A673 (cell line): ENCODE data around the gene FAM32A. TPM values are rescaled to one million over a fixed set of nuclear protein-coding genes. Genes with fewer than 3 reads are reported as not detected.

Experiments used
- BruUV-seq: library from RNA; stranded (reverse); fragments of 400-500 nt; replicated peaks from 2 replicates; lab custom pipeline; 2021; lab: Mats Ljungman, UMichigan
- CTCF ChIA-PET: fragments of 300-600 bp; sonication (Branson Sonifier 250); formaldehyde crosslinking; loops from one replicate; lab custom pipeline; 2022; ENCODE audit warnings: antibody characterized with exemption; lab: Charles Lee
- POLR2A ChIA-PET: fragments of 300-600 bp; sonication (Branson Sonifier 250); formaldehyde crosslinking; loops from one replicate; lab custom pipeline; 2022; ENCODE audit warnings: antibody characterized with exemption; ENCODE audit not compliant: low non-redundant PET; lab: Charles Lee
- DNase-seq: peaks from one replicate; pipeline ENCODE4 v3.0.0-alpha.2; 2015; ENCODE audit warnings: low spot score
- H3K27ac ChIP-seq: fragments of 200-600 bp; sonication (generic); 2 replicates; pipeline ENCODE4 v1.5.1; 2016; ENCODE audit warnings: mixed run types, low read depth, mild to moderate bottlenecking, mixed read lengths, antibody characterized with exemption, low read length; ENCODE audit not compliant: poor library complexity, severe bottlenecking
- H3K27me3 ChIP-seq: fragments of 200-600 bp; sonication (generic); replicated peaks from 2 replicates; pipeline ENCODE4 v1.6.1; 2017; ENCODE audit warnings: mixed run types, low read depth, mild to moderate bottlenecking, mixed read lengths, antibody characterized with exemption, low read length; ENCODE audit not compliant: insufficient read depth, poor library complexity
- H3K36me3 ChIP-seq: fragments of 200-600 bp; sonication (generic); 2 replicates; pipeline ENCODE4 v1.6.1; 2016; ENCODE audit warnings: mixed run types, mild to moderate bottlenecking, mixed read lengths, antibody characterized with exemption, low read length; ENCODE audit not compliant: insufficient read depth, poor library complexity, severe bottlenecking
- H3K4me1 ChIP-seq: fragments of 200-600 bp; sonication (generic); 2 replicates; pipeline ENCODE4 v1.6.1; 2017; ENCODE audit warnings: mixed run types, mild to moderate bottlenecking, mixed read lengths, antibody characterized with exemption, low read length; ENCODE audit not compliant: insufficient read depth, poor library complexity, severe bottlenecking
- H3K4me3 ChIP-seq: fragments of 200-600 bp; sonication (generic); 2 replicates; pipeline ENCODE4 v1.5.1; 2016; ENCODE audit warnings: low read depth, mixed run types, mild to moderate bottlenecking, mixed read lengths, low read length; ENCODE audit not compliant: poor library complexity, severe bottlenecking
- H3K9me3 ChIP-seq: fragments of 200-600 bp; sonication (generic); 2 replicates; pipeline ENCODE4 v1.6.1; 2016; ENCODE audit warnings: mixed run types, low read depth, mild to moderate bottlenecking, mixed read lengths, antibody characterized with exemption, low read length; ENCODE audit not compliant: poor library complexity, severe bottlenecking
- EZH2 ChIP-seq: fragments of 200-600 bp; sonication (generic); IDR thresholded peaks from 2 replicates; pipeline ENCODE4 v1.6.1; 2017; ENCODE audit warnings: borderline replicate concordance, low read depth, mild to moderate bottlenecking, mixed read lengths, antibody characterized with exemption, low read length; ENCODE audit not compliant: poor library complexity, severe bottlenecking
- intact Hi-C: fragments of 100-400 bp; cut with micrococcal nuclease; formaldehyde crosslinking; loops from one replicate; pipeline ENCODE4 v1.10.0; 2022; ENCODE audit not compliant: unreplicated experiment
- total RNA-seq: library from RNA; stranded (reverse); gene quantifications from 2 replicates; pipeline ENCODE4 v1.2.3, GENCODE V29; 2021
- TF ChIP-seq, protein P1 (sequence below): fragments of 300-800, 200-600 bp; sonication (generic); conservative IDR thresholded peaks from 2 replicates; pipeline ENCODE4 v1.5.1; 2017; ENCODE audit warnings: low read depth, mild to moderate bottlenecking, antibody characterized with exemption, low read length, moderate library complexity, mixed read lengths

The FAM32A gene
- total RNA-seq, 1 experiment from 2014 or later, result 93.2 TPM

DNA sequence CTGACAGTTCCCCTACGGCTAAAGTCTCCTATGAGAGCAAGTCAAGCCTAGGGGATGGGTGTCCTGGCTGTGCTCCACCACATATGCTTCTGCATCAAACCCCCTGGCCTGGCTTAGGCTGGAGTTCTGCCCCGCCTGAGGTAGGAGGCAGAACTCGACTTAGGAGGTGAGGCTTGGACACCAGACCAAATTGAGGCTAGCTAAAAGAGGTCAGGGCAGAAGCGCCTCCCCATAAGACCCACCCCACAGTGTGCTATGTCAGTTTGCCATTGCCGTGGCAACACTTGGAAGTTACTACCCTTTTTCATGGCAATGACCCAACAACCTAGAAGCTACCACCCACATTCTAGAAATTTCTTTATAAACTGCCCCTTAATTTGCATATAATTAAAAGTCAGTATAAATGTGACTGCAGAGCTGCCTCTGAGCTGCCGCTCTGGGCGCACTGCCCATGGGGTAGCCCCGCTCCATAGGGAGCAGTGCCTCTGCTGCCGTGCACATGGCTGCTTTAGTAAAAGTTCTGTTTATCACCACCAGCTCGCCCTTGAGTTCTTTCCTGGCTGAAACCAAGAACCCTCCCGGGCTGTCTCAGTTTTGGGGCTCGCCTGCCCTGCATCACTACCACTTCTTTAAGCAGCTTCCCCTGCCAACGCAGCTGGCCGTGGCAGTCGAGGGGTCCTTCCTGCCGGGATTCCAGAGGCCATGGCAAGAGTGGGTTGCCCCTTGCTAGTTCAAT lies 32.7 kb downstream of the FAM32A start:
- ChIA-PET CTCF (no interaction called here), POLR2A (no interaction called here)
- Histone ChIP-seq H3K4me3 (no peak overlapping the region), H3K4me1 (no peaks in the 10 kb centered on the region), H3K36me3 (peaks cover 40% of the 10 kb centered on the region), H3K9me3 (peaks cover 20% of the 10 kb centered on the region), H3K27me3 (no peaks in the 10 kb centered on the region), H3K27ac (no peak overlapping the region)
- intact Hi-C loops, result no loop called here
- TF ChIP-seq EZH2, result no peak
- TF ChIP-seq, protein P1, sequence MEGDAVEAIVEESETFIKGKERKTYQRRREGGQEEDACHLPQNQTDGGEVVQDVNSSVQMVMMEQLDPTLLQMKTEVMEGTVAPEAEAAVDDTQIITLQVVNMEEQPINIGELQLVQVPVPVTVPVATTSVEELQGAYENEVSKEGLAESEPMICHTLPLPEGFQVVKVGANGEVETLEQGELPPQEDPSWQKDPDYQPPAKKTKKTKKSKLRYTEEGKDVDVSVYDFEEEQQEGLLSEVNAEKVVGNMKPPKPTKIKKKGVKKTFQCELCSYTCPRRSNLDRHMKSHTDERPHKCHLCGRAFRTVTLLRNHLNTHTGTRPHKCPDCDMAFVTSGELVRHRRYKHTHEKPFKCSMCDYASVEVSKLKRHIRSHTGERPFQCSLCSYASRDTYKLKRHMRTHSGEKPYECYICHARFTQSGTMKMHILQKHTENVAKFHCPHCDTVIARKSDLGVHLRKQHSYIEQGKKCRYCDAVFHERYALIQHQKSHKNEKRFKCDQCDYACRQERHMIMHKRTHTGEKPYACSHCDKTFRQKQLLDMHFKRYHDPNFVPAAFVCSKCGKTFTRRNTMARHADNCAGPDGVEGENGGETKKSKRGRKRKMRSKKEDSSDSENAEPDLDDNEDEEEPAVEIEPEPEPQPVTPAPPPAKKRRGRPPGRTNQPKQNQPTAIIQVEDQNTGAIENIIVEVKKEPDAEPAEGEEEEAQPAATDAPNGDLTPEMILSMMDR, result no peak
- DNase-seq, result no peak
- no TSS peak for BruUV-seq

DNA sequence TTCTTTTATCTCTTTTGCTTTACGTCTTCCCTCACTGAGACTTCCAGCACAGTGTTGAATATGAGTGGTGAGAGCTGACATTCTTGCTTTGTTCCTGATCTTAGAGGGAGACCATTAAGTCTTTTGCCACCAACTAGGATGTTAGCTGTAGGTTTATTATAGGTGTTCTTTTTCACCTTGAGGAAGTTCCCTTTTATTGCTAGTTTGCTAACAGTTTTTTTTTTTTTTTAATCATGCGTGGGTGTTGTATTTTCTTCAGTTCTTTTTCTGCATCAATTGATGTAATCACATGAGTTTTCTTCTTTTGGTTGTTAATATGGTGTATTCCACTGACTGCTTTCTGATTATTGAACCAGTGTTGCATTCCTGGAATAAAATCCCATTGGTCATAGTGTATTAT lies 33.6 kb downstream of the FAM32A start:
- H3K9me3 ChIP-seq, result peaks cover 20% of the 10 kb centered on the region
- H3K4me3 ChIP-seq, result no peak overlapping the region
- intact Hi-C loops, result no loop called here
- H3K27me3 ChIP-seq, result no peaks in the 10 kb centered on the region
- no peak for DNase-seq
- H3K36me3 ChIP-seq, result peaks cover 46% of the 10 kb centered on the region
- H3K27ac ChIP-seq, result no peak overlapping the region
- no peak for TF ChIP-seq EZH2
- TF ChIP-seq, protein P1, result no peak
- CTCF ChIA-PET, result no interaction called here
- POLR2A ChIA-PET, result no interaction called here
- no TSS peak for BruUV-seq
- H3K4me1 ChIP-seq, result no peaks in the 10 kb centered on the region

- intact Hi-C loops, result no loop called here
- TF ChIP-seq EZH2, result no peak
- TF ChIP-seq, protein P1, result no peak
- BruUV-seq, result no TSS peak
- Histone ChIP-seq H3K4me3 (no peak overlapping the region), H3K36me3 (peaks cover 44% of the 10 kb centered on the region), H3K9me3 (peaks cover 20% of the 10 kb centered on the region), H3K27ac (no peak overlapping the region), H3K27me3 (no peaks in the 10 kb centered on the region), H3K4me1 (no peaks in the 10 kb centered on the region)
- ChIA-PET CTCF (interaction anchor here (0.5 kb wide), 1 partner anchor 216 kb away, joined by 3 read pairs; no protein-coding TSS in a partner anchor), POLR2A (no interaction called here)
- no peak for DNase-seq
These were observed 37.6 kb downstream of the FAM32A start for GRCh38 chr19:16222806-16223205.
